ENCODE data around the gene TSPAN9.
A peak's percentile ranks its signal among the peaks of the same experiment; 100 is the strongest.

The TSPAN9 gene

GRCh38 chr12:3271639-3272038, 194.5 kb downstream of the TSPAN9 start:
- no peaks in the 10 kb centered on the region for H3K9me3 ChIP-seq (ENCODE audit: control insufficient read depth, low read length)
- no peak overlapping the region for H3K27ac ChIP-seq
- no peaks in the 10 kb centered on the region for H3K36me3 ChIP-seq (ENCODE audit: control insufficient read depth, insufficient read depth, low read length)
- TF ChIP-seq, protein P1, sequence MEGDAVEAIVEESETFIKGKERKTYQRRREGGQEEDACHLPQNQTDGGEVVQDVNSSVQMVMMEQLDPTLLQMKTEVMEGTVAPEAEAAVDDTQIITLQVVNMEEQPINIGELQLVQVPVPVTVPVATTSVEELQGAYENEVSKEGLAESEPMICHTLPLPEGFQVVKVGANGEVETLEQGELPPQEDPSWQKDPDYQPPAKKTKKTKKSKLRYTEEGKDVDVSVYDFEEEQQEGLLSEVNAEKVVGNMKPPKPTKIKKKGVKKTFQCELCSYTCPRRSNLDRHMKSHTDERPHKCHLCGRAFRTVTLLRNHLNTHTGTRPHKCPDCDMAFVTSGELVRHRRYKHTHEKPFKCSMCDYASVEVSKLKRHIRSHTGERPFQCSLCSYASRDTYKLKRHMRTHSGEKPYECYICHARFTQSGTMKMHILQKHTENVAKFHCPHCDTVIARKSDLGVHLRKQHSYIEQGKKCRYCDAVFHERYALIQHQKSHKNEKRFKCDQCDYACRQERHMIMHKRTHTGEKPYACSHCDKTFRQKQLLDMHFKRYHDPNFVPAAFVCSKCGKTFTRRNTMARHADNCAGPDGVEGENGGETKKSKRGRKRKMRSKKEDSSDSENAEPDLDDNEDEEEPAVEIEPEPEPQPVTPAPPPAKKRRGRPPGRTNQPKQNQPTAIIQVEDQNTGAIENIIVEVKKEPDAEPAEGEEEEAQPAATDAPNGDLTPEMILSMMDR (IDR thresholded peaks at IDR 0.05): no peak
- H3K4me1 ChIP-seq: no peaks in the 10 kb centered on the region
- H3K4me3 ChIP-seq (ENCODE audit: low read depth, low read length): no peak overlapping the region
- H3K4me2 ChIP-seq (ENCODE audit: low read length): no peak overlapping the region
- no peaks in the 10 kb centered on the region for H3K27me3 ChIP-seq (ENCODE audit: control insufficient read depth, insufficient read depth, low read length)
- H3K79me2 ChIP-seq: no peaks in the 10 kb centered on the region
- H2AFZ ChIP-seq: no peak overlapping the region
- no peak overlapping the region for H3K9ac ChIP-seq

DNA sequence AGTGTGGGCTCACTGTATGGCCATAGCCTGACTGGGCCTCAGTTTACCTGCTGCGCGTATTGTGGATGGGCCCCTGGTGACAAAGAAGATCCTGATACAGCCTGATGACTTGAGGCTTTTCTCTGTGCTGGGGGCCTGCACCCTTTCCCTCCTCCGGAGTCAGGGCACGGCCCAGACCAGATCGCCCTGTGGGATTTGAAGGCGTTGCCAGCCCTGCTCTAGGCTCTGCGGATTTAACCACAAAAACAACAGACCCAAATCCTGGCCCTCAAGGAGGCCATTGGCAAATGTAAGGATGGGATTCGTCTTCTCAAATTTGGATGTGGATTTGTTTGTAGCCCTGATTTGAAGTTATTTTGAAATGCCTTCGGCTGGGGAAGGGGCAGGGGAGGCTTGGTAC, 195.8 kb downstream of the TSPAN9 start:
- TF ChIP-seq, protein P1 (IDR thresholded peaks at IDR 0.05): no peak
- H3K27me3 ChIP-seq (ENCODE audit: control insufficient read depth, insufficient read depth, low read length): no peaks in the 10 kb centered on the region
- H3K4me3 ChIP-seq (ENCODE audit: low read depth, low read length): no peak overlapping the region
- no peak overlapping the region for H3K9ac ChIP-seq
- H3K4me2 ChIP-seq (ENCODE audit: low read length): no peak overlapping the region
- H3K4me1 ChIP-seq: peaks cover 7% of the 10 kb centered on the region
- no peaks in the 10 kb centered on the region for H3K36me3 ChIP-seq (ENCODE audit: control insufficient read depth, insufficient read depth, low read length)
- H3K79me2 ChIP-seq: no peaks in the 10 kb centered on the region
- no peaks in the 10 kb centered on the region for H3K9me3 ChIP-seq (ENCODE audit: control insufficient read depth, low read length)
- H3K27ac ChIP-seq: no peak overlapping the region
- H2AFZ ChIP-seq: no peak overlapping the region

DNA sequence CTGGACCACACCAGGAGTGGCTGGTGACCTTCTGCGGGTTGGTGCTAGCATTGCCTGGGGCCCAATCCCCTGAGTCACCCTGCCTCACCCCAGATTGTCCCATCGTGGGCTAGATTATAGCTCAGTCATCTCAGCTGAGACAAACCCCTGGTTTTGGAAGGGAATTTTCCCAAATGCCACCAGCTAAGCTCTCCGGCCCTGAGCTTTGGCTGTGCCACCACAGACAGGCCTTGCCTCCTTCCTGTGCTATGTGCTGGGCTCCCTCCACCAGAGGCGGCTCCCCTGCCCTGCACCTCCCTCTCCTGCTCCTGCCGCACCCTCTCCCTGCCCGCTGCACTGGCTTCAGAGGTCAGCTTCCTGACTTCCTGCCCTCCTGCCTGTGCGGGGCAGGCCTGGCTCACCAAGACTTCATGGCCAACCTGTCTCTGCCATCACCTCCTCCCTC, 196.3 kb downstream of the TSPAN9 start:
- no peak overlapping the region for H3K4me2 ChIP-seq (ENCODE audit: low read length)
- no peaks in the 10 kb centered on the region for H3K79me2 ChIP-seq
- TF ChIP-seq, protein P1 (IDR thresholded peaks at IDR 0.05): no peak
- no peak overlapping the region for H3K27ac ChIP-seq
- H3K4me1 ChIP-seq: peaks cover 7% of the 10 kb centered on the region
- H3K36me3 ChIP-seq (ENCODE audit: control insufficient read depth, insufficient read depth, low read length): no peaks in the 10 kb centered on the region
- H2AFZ ChIP-seq: no peak overlapping the region
- H3K27me3 ChIP-seq (ENCODE audit: control insufficient read depth, insufficient read depth, low read length): no peaks in the 10 kb centered on the region
- no peak overlapping the region for H3K9ac ChIP-seq
- H3K9me3 ChIP-seq (ENCODE audit: control insufficient read depth, low read length): no peaks in the 10 kb centered on the region
- no peak overlapping the region for H3K4me3 ChIP-seq (ENCODE audit: low read depth, low read length)

GRCh38 chr12:3274664-3275063, 197.5 kb downstream of the TSPAN9 start:
- TF ChIP-seq, protein P1 (IDR thresholded peaks at IDR 0.05): no peak
- Histone ChIP-seq H3K36me3 (ENCODE audit: control insufficient read depth, insufficient read depth, low read length) (no peaks in the 10 kb centered on the region), H3K27me3 (ENCODE audit: control insufficient read depth, insufficient read depth, low read length) (no peaks in the 10 kb centered on the region), H3K9me3 (ENCODE audit: control insufficient read depth, low read length) (no peaks in the 10 kb centered on the region), H3K4me3 (ENCODE audit: low read depth, low read length) (no peak overlapping the region), H3K4me2 (ENCODE audit: low read length) (no peak overlapping the region), H3K9ac (no peak overlapping the region), H3K79me2 (no peaks in the 10 kb centered on the region), H3K27ac (no peak overlapping the region), H3K4me1 (peaks cover 7% of the 10 kb centered on the region), H2AFZ (no peak overlapping the region)

DNA sequence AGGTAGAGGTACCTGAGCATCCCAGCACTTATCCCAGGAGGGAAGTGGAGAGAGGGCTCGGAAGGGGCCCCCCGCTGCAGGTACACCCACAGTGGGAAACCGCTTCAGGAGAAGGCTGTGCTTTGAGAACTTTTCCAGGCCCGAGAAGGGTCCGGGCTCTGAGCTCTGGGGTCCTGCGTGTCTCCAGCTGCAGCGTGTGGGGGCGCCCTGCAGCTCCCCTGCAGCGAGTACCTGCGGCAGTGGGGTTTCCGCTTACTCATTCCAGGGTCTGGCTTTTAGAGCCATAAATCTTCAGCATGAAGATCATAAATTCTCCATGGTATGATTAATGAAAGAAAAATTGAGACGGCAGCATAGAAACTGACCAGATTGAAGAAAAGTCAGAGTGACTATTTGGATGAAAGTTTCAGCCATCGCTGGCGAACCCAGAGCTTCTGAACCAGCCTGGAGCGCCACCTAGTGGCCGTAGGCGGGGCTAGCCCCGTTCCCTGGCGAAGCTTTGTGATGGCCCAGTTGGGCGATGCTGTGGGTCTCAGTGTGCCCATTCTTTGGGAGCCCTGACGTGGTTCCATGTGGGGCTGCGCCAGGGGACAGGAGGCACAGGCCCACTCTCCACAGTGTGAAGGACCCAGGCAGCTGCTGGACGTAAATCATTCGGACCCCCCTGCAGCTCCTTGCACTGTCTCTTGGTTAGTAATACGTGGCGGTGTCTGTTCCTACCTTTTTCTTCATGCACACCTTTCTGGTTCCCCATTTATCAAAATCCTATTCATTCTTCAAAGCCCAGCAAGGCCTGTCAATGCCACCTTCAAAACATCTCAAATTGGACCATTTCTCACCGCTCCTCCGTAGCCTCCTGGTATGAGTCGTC, 198.2 kb downstream of the TSPAN9 start:
- TF ChIP-seq, protein P1 (IDR thresholded peaks at IDR 0.05): peak; percentile 93
- Histone ChIP-seq H3K27me3 (ENCODE audit: control insufficient read depth, insufficient read depth, low read length) (no peaks in the 10 kb centered on the region), H2AFZ (no peak overlapping the region), H3K79me2 (no peaks in the 10 kb centered on the region), H3K9me3 (ENCODE audit: control insufficient read depth, low read length) (no peaks in the 10 kb centered on the region), H3K27ac (no peak overlapping the region), H3K36me3 (ENCODE audit: control insufficient read depth, insufficient read depth, low read length) (no peaks in the 10 kb centered on the region), H3K4me1 (peaks cover 7% of the 10 kb centered on the region), H3K4me3 (ENCODE audit: low read depth, low read length) (no peak overlapping the region), H3K9ac (no peak overlapping the region), H3K4me2 (ENCODE audit: low read length) (no peak overlapping the region)
